HG02973 (cell line): Measurements from ENCODE around the gene ATP6V0B.

Experiments used
- ATAC-seq: cut with Tn5 transposase; IDR thresholded peaks from one replicate; pipeline ENCODE4 v1.9.1; 2021; ENCODE audit warnings: moderate library complexity; ENCODE audit not compliant: unreplicated experiment

Gene ATP6V0B

GRCh38 chr1:43968348-43968948 is 6.3 kb upstream of the ATP6V0B start:
- ATAC-seq: no peak

DNA sequence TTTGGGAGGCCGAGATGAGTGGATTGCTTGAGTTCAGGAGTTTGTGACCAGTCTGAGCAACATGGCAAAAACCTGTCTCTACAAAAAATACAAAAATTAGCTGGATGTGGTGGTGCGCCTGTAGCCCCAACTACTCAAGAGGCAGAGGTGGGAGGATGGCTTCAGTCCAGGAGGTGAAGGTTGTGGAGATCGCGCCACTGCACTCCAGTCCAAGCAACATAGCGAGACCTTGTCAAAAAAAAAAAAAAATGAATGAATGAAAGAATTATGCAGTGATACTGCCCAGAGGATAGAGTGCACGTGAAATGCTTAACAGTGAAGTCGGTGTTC is 5.4 kb upstream of the ATP6V0B start:
- no peak for ATAC-seq

- peak; percentile 68 for ATAC-seq
Measured at GRCh38 chr1:43969746-43970466, 4.9 kb upstream of the ATP6V0B start, which contains the start of gene DPH2. Gene DPH2 (plus strand): TSS chr1:43970010. CDS start chr1:43970176, 166 bp downstream.

- ATAC-seq: no peak
Measured at GRCh38 chr1:43970502-43970901, 4.3 kb upstream of the ATP6V0B start.

DNA sequence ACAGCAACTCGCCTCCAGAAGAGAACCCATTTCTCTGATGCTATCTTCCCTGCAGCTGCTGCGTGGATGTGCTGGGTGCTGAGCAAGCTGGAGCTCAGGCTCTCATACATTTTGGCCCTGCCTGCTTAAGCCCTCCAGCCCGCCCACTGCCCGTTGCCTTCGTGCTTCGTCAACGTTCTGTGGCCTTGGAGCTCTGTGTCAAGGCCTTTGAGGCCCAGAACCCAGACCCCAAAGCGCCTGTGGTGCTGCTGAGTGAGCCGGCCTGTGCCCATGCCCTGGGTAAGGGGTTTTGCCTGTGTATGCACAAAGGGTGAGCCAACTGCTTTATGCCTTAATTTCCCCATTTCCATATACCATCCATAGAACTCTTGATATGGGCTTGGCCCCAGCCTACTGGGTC is 3.8 kb upstream of the ATP6V0B start:
- no peak for ATAC-seq

GRCh38 chr1:43971336-43971980 is 3.3 kb upstream of the ATP6V0B start:
- no peak for ATAC-seq

GRCh38 chr1:43973981-43974442 is 748 bp upstream of the ATP6V0B start:
- ATAC-seq: no peak

- peak; percentile 1 for ATAC-seq
Measured at GRCh38 chr1:43975249-43975961, 645 bp downstream of the ATP6V0B start.

DNA sequence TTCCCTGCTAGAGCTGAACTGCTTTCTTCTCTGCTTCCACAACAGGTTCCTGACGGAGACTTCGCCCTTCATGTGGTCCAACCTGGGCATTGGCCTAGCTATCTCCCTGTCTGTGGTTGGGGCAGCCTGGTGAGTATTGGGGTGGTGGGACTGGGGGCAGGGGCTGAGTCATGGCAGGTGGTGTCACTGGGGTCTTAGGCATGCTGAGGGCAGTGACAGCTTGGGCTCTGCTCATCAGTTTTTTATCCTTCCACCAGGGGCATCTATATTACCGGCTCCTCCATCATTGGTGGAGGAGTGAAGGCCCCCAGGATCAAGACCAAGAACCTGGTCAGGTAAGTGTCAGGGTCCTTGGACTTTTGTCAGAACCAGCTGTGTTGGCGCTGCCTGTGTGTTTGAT is 1.3 kb downstream of the ATP6V0B start:
- ATAC-seq: no peak

- no peak for ATAC-seq
Measured at GRCh38 chr1:43976890-43977289, 2.1 kb downstream of the ATP6V0B start.

DNA sequence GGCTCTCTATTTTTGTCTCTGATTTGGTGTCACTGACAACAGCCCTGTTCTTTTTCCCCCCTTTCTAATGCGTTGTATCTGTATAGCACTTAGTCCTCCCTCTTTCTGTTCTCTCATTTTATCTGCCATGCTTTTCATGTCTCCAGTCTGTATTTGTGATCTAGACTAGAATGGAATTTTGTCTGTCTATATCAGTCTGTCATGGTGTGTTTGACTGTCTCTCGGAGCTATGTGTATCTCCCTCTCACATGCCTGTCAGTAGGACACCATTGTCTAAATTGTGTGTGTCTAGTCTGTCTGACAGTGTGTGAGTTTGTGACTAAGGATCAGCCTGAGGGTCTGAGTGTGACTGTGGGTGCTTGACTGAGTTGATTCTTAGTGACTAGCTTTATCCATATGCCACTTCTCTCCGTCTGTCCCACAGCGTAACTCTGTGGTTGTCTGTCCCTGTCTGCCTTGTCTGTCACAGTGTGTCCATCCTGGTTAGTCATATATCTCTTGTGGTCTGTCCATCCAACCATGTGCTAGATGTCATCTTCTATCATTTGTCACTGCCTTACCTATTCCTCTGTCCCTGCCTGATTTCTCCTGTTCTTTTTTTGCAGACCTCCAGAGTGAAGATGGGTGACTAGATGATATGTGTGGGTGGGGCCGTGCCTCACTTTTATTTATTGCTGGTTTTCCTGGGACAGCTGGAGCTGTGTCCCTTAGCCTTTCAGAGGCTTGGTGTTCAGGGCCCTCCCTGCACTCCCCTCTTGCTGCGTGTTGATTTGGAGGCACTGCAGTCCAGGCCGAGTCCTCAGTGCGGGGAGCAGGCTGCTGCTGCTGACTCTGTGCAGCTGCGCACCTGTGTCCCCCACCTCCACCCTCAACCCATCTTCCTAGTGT is 2.9 kb downstream of the ATP6V0B start:
- ATAC-seq: no peak

DNA sequence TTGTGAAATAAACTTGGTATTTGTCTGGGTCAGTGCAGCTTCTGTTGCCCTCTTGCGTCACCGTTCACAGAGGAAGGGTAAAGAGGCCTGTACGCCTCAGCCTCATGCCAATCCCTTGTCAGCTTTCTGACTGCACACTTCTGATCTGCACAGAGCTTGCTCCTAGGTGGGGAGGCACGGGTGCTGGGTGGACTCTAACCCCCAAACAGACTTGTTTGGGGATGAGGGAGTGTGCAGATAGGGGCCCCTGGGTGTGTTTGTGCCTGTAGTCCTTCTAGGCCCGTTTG is 3.4 kb downstream of the ATP6V0B start:
- ATAC-seq: no peak

GRCh38 chr1:43978551-43979260 is 3.9 kb downstream of the ATP6V0B start, which contains the start of gene B4GALT2:
Gene B4GALT2 (plus strand): TSS chr1:43979210. CDS start chr1:43981161, 1,951 bp downstream.
- no peak for ATAC-seq

DNA sequence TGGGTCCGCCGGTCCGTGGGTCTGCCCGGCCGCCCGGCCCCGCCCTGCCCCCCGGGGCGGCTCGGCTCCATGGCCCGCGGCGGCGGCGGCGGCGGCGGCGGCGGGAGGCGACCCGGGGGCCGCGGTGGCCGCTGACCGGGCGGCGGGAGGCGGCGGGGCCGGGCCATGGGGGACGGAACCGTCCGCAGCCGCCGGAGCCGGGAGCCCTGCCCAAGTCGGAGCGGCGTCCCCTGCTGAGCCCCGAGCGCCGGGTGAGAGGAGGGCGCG is 4.4 kb downstream of the ATP6V0B start:
- no peak for ATAC-seq

DNA sequence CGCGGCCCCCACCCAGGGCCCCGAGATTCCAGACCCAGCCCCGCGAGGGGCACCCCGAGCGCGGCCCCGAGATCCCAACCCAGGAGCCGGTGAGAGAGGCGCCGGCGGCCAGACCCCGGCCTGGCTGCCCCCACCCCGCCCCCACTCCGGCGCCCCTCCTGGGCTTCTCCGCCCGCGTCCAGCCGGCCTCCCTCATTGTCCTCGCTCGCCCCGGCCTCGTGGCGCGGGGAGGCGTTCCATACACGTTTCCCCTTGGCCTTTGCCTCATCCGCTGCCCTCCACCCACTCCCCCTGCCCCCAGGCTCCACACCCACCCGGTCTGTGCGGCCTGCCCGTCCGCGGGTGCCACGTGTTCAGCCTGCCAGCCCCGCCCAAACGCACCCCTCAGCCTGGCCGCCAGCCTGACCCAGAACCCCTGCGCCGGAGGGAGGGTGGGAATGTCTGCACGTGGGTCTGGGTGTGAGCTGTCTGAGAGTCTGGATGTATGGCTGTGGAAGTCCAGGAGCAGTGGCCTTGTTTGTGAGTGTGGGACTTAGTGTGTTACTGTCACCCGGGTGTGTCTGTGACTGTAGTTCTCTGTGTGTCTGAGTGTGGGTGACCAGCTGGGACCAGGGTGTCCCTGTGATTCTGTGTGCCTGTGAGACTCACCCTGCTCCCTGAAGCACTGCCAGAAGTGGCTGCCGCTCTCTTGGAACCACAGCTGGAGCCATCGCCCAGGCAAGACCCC is 4.9 kb downstream of the ATP6V0B start:
- no peak for ATAC-seq

DNA sequence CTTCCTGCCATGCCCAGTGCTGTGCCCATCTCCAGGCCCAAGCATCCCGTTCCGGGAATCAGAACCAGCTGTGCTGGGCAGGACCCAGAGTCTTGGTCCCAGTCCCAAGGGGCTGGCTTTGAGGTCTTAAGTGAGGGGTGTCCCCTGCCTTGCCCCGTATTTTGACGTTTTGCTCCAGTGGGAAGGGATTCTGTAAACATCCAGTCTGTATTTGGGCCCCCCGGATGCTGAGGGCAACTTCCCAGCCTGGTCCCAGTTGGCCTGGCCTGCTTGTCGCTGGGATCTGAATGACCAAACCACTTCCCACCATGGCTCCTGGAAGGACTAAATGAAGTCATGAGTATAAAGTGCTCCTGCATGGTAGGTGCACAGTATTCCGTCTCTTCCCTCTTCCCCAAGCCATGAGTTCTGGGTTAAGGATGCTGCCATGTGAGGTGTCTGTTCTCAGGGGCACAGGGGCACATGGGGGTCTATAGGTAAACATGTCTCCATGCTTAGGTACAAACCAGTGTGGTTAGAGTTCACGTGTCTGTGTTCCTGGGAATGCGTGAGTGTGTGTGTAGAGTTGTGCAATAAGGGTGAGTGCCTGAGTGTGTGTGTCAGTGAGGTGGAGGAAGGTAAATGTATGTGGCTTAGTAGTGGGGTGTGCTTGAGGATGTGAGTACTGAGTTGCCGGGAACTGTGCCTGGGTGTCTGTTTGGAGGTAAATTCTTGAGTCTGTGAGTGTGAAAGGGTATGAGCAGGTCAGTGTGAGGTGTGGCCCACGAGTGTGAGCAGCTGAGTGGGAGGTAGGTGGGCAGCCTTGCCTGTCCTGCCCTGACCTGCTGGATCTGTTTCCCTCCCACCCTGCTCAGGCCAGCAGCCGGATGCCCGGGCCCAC is 5.7 kb downstream of the ATP6V0B start:
- no peak for ATAC-seq

GRCh38 chr1:43981135-43981491 is 6.4 kb downstream of the ATP6V0B start:
- no peak for ATAC-seq

DNA sequence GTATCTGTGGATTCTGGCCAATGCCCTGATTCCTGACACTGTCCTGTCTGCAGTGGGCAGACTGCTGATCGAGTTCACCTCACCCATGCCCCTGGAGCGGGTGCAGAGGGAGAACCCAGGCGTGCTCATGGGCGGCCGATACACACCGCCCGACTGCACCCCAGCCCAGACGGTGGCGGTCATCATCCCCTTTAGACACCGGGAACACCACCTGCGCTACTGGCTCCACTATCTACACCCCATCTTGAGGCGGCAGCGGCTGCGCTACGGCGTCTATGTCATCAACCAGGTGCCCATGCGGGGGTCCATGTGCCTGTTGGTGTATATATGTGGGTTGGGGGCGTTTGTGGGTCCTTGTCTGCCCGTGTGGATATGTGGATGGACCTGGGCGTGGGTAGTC is 6.9 kb downstream of the ATP6V0B start:
- no peak for ATAC-seq

DNA sequence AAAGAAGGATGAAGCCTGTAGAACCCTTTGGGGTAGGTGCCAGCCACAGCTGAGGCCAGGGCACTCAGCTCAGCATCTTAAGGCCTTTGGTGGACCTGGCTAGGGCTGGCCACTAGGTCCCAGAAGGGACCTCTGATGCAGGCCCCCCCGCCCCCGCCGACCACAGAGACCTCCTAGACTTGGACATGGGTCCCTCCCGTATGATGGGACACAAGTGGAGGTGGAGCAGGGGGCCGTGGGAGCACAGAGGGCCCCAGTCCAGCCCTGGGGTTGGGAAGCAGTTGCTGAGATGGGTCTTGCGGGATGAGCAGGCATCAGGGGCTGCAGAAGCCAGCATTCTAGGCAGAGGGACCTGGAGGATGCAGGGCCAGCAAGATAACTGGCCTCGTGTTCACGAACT is 7.5 kb downstream of the ATP6V0B start:
- no peak for ATAC-seq
